AG04450 (cell line): ENCODE data around the gene PCDHA13. TPM values are rescaled to one million over a fixed set of nuclear protein-coding genes. Genes with fewer than 3 reads are reported as not detected.
A peak's percentile ranks its signal among the peaks of the same experiment; 100 is the strongest.

Source experiments
- CTCF ChIA-PET: fragments of 300-600, 350-600 bp; formaldehyde crosslinking; extraction: SDS; loops from one replicate; lab custom pipeline; 2022; ENCODE audit warnings: antibody characterized with exemption, inconsistent platforms; lab: Charles Lee
- POLR2A ChIA-PET: fragments of 350-600 bp; formaldehyde crosslinking; extraction: SDS; loops from one replicate; lab custom pipeline; 2021; ENCODE audit warnings: antibody characterized with exemption, inconsistent platforms; lab: Yijun Ruan, JAX
- DNase-seq: peaks from one replicate; pipeline ENCODE4 v3.0.0-alpha.2; 2011; ENCODE audit warnings: low read depth, low spot score
- H3K27ac ChIP-seq: one replicate; pipeline ENCODE4 v1.5.1; 2012; ENCODE audit warnings: low read depth, low read length, control low read depth
- H3K27me3 ChIP-seq: one replicate; pipeline ENCODE4 v1.6.0; 2012; ENCODE audit warnings: low read length; ENCODE audit not compliant: control insufficient read depth, insufficient read depth
- H3K4me3 ChIP-seq: 2 replicates; pipeline ENCODE4 v1.5.1; 2011; ENCODE audit warnings: mild to moderate bottlenecking, low read depth, low read length, control low read depth
- H3K9me3 ChIP-seq: 2 replicates; pipeline ENCODE4 v1.5.1; 2012; ENCODE audit warnings: low read length; ENCODE audit not compliant: control insufficient read depth, insufficient read depth
- CTCF ChIP-seq: IDR thresholded peaks from 2 replicates; pipeline ENCODE4 v1.5.1; 2011; ENCODE audit warnings: low read depth, low read length, control low read depth, inconsistent platforms
- polyA plus RNA-seq: library from polyadenylated mRNA; depleted of rRNA; stranded (reverse); fragments of >200 nt; gene quantifications from 2 replicates; pipeline ENCODE4 v1.2.3, GENCODE V29; 2011; rRNA removed

The PCDHA13 gene
- polyA plus RNA-seq, 1 experiment, result not detected

GRCh38 chr5:140923601-140924000 is 41.7 kb downstream of the PCDHA13 start:
- ChIA-PET POLR2A (no interaction called here), CTCF (no interaction called here)
- TF ChIP-seq CTCF, result no peak
- no peak for DNase-seq
- H3K27me3 ChIP-seq, result no peaks in the 10 kb centered on the region
- no peak overlapping the region for H3K27ac ChIP-seq
- peaks cover 26% of the 10 kb centered on the region for H3K9me3 ChIP-seq
- no peak overlapping the region for H3K4me3 ChIP-seq

- peak within 1 kb of the TSS; percentile 18 for H3K4me3 ChIP-seq
- CTCF ChIA-PET, result no interaction called here
- no peak for TF ChIP-seq CTCF
- DNase-seq, result no peak
- H3K27me3 ChIP-seq, result no peaks in the 10 kb centered on the region
- no peak within 1 kb of the TSS for H3K27ac ChIP-seq
- H3K9me3 ChIP-seq, result peaks cover 26% of the 10 kb centered on the region
- POLR2A ChIA-PET, result no interaction called here
These were observed 44.0 kb downstream of the PCDHA13 start, which contains the start of gene PCDHAC1 for GRCh38 chr5:140925806-140926442. TSS of gene PCDHAC1 (plus strand) at chr5:140926299. CDS start at chr5:140926893, 594 bp downstream.

GRCh38 chr5:140926443-140927227 is 44.7 kb downstream of the PCDHA13 start:
- TF ChIP-seq CTCF, result no peak
- ChIA-PET CTCF (no interaction called here), POLR2A (no interaction called here)
- Histone ChIP-seq H3K27ac (no peak overlapping the region), H3K9me3 (peaks cover 26% of the 10 kb centered on the region), H3K27me3 (no peaks in the 10 kb centered on the region), H3K4me3 (peak overlapping the region; percentile 18)
- DNase-seq, result no peak

- DNase-seq, result no peak
- ChIA-PET POLR2A (no interaction called here), CTCF (no interaction called here)
- H3K27me3 ChIP-seq, result no peaks in the 10 kb centered on the region
- H3K4me3 ChIP-seq, result no peak overlapping the region
- no peak overlapping the region for H3K27ac ChIP-seq
- TF ChIP-seq CTCF, result no peak
- H3K9me3 ChIP-seq, result peaks cover 26% of the 10 kb centered on the region
These were observed 45.3 kb downstream of the PCDHA13 start for GRCh38 chr5:140927228-140927573.

Other genes with a start within 250 kb of the PCDHA13 start
- gene CD14, start 248.9 kb upstream of the PCDHA13 start, polyA plus RNA-seq, result 0.29 and 0.71 TPM in 2 replicates
- 5.0 and 5.7 TPM in 2 replicates for gene TMCO6, start 242.7 kb upstream of the PCDHA13 start, polyA plus RNA-seq
- gene NDUFA2, start 234.5 kb upstream of the PCDHA13 start, polyA plus RNA-seq, result 64.0 and 85.6 TPM in 2 replicates
- 118 and 136 TPM in 2 replicates for gene IK, start 234.3 kb upstream of the PCDHA13 start, polyA plus RNA-seq
- gene WDR55, start 217.2 kb upstream of the PCDHA13 start, polyA plus RNA-seq, result 13.6 and 14.3 TPM in 2 replicates
- gene DND1, start 208.5 kb upstream of the PCDHA13 start, polyA plus RNA-seq, result 0.14 and 0.31 TPM in 2 replicates
- gene HARS1, start 190.8 kb upstream of the PCDHA13 start, polyA plus RNA-seq, result 93.6 and 98.8 TPM in 2 replicates
- gene HARS2, start 190.7 kb upstream of the PCDHA13 start, polyA plus RNA-seq, result 39.9 and 48.6 TPM in 2 replicates
- 66.6 and 82.8 TPM in 2 replicates for gene ZMAT2, start 181.7 kb upstream of the PCDHA13 start, polyA plus RNA-seq
- 0.06 and 0.09 TPM in 2 replicates for gene PCDHA1, start 96.0 kb upstream of the PCDHA13 start, polyA plus RNA-seq
- gene PCDHA2, start 87.3 kb upstream of the PCDHA13 start, polyA plus RNA-seq, result 0.05 and 0.07 TPM in 2 replicates
- gene PCDHA3, start 81.1 kb upstream of the PCDHA13 start, polyA plus RNA-seq, result 0.20 and 0.27 TPM in 2 replicates
- not detected in 2 replicates for gene PCDHA4, start 75.1 kb upstream of the PCDHA13 start, polyA plus RNA-seq
- 0.02 TPM in 1 of 2 replicates, not detected in the other for gene PCDHA5, start 60.5 kb upstream of the PCDHA13 start, polyA plus RNA-seq
- gene PCDHA6, start 54.2 kb upstream of the PCDHA13 start, polyA plus RNA-seq, result 0.02 and 0.09 TPM in 2 replicates
- 0.09 and 0.14 TPM in 2 replicates for gene PCDHA7, start 47.9 kb upstream of the PCDHA13 start, polyA plus RNA-seq
- gene PCDHA8, start 40.9 kb upstream of the PCDHA13 start, polyA plus RNA-seq, result 0.01 TPM in 1 of 2 replicates, not detected in the other
- 0.02 TPM in 1 of 2 replicates, not detected in the other for gene PCDHA9, start 33.7 kb upstream of the PCDHA13 start, polyA plus RNA-seq
- gene PCDHA10, start 26.2 kb upstream of the PCDHA13 start, polyA plus RNA-seq, result 0.01 and 0.02 TPM in 2 replicates
- not detected in 2 replicates for gene PCDHA11, start 13.2 kb upstream of the PCDHA13 start, polyA plus RNA-seq
- not detected in 2 replicates for gene PCDHA12, start 6.8 kb upstream of the PCDHA13 start, polyA plus RNA-seq
- gene PCDHAC1, start 44.2 kb downstream of the PCDHA13 start, polyA plus RNA-seq, result 0.02 and 0.04 TPM in 2 replicates
- not detected in 2 replicates for gene PCDHAC2, start 84.4 kb downstream of the PCDHA13 start, polyA plus RNA-seq
- not detected in 2 replicates for gene PCDHB1, start 169.2 kb downstream of the PCDHA13 start, polyA plus RNA-seq
- 0.86 and 1.1 TPM in 2 replicates for gene PCDHB2, start 212.5 kb downstream of the PCDHA13 start, polyA plus RNA-seq
- 0.12 and 0.15 TPM in 2 replicates for gene PCDHB3, start 218.3 kb downstream of the PCDHA13 start, polyA plus RNA-seq
- gene PCDHB4, start 239.7 kb downstream of the PCDHA13 start, polyA plus RNA-seq, result 0.04 and 0.06 TPM in 2 replicates